Keratinocyte (primary cell): Measurements from ENCODE around the gene SULT4A1. TPM values are rescaled to one million over a fixed set of nuclear protein-coding genes. Genes with fewer than 3 reads are reported as not detected.

Experiments
- DNase-seq: peaks from one replicate; pipeline ENCODE4 v3.0.0-alpha.2; 2011; ENCODE audit warnings: low read depth, missing footprints, low spot score
- FAIRE-seq: peaks from 2 replicates; lab custom pipeline; 2011; peaks lifted over from hg19 to GRCh38; lab: Jason Lieb, UNC
- H2AFZ ChIP-seq: 2 replicates; pipeline ENCODE4 v1.6.0; 2012; ENCODE audit warnings: low read length, control low read depth, inconsistent platforms; ENCODE audit not compliant: control insufficient read depth
- H3K27ac ChIP-seq: 2 replicates; pipeline ENCODE4 v1.5.1; 2011; ENCODE audit warnings: low read length; ENCODE audit not compliant: control insufficient read depth, insufficient read depth
- H3K27me3 ChIP-seq: 3 replicates; pipeline ENCODE4 v1.6.0; 2011; ENCODE audit warnings: low read length; ENCODE audit not compliant: control insufficient read depth, insufficient read depth; ENCODE audit errors: extremely low read depth
- H3K36me3 ChIP-seq, 2 experiments: 2 replicates in 1 of 2; 3 replicates in 1 of 2; pipeline ENCODE4 v1.5.1; 2011; ENCODE audit warnings: low read length in 2 of 2, mild to moderate bottlenecking in 1 of 2; ENCODE audit not compliant: control insufficient read depth in 2 of 2, insufficient read depth in 2 of 2; ENCODE audit errors: extremely low read depth in 1 of 2
- H3K4me1 ChIP-seq: 3 replicates; pipeline ENCODE4 v1.5.1; 2011; ENCODE audit warnings: low read length; ENCODE audit not compliant: control insufficient read depth, insufficient read depth; ENCODE audit errors: extremely low read depth
- H3K4me2 ChIP-seq: 3 replicates; pipeline ENCODE4 v1.6.0; 2011; ENCODE audit warnings: low read depth, low read length; ENCODE audit not compliant: control insufficient read depth, insufficient read depth; ENCODE audit errors: extremely low read depth
- H3K4me3 ChIP-seq, 3 experiments: fragments of 200-600 bp in 1 of 3; sonication (generic) in 1 of 3; 2 replicates in 2 of 3; 3 replicates in 1 of 3; pipeline ENCODE4 v1.5.1; 2011 to 2016; ENCODE audit warnings: low read length in 3 of 3, mild to moderate bottlenecking in 3 of 3, control low read depth in 2 of 3, inconsistent platforms in 1 of 3, low read depth in 1 of 3, mixed read lengths in 1 of 3, mixed run types in 1 of 3, moderate library complexity in 1 of 3; ENCODE audit not compliant: control insufficient read depth in 2 of 3, insufficient read depth in 2 of 3; ENCODE audit errors: extremely low read depth in 1 of 3
- H3K79me2 ChIP-seq: 2 replicates; pipeline ENCODE4 v1.6.0; 2012; ENCODE audit warnings: low read length; ENCODE audit not compliant: control insufficient read depth, insufficient read depth
- H3K9ac ChIP-seq: 3 replicates; pipeline ENCODE4 v1.6.0; 2011; ENCODE audit warnings: low read length; ENCODE audit not compliant: control insufficient read depth, insufficient read depth; ENCODE audit errors: extremely low read depth
- H3K9me1 ChIP-seq: 3 replicates; pipeline ENCODE4 v1.6.0; 2011; ENCODE audit warnings: low read length; ENCODE audit not compliant: control insufficient read depth, insufficient read depth; ENCODE audit errors: extremely low read depth
- H3K9me3 ChIP-seq: 2 replicates; pipeline ENCODE4 v1.5.1; 2012; ENCODE audit warnings: low read depth, low read length; ENCODE audit not compliant: control insufficient read depth
- H4K20me1 ChIP-seq: 3 replicates; pipeline ENCODE4 v1.6.0; 2011; ENCODE audit warnings: low read length; ENCODE audit not compliant: control insufficient read depth, insufficient read depth; ENCODE audit errors: extremely low read depth
- CTCF ChIP-seq, 3 experiments: IDR thresholded peaks in 1 of 3; conservative IDR thresholded peaks in 1 of 3; optimal IDR thresholded peaks in 1 of 3; 2 replicates in 2 of 3; 3 replicates in 1 of 3; pipeline versions ENCODE3 to v1.5.1; 2011; ENCODE audit warnings: low read length in 3 of 3, mild to moderate bottlenecking in 3 of 3, moderate library complexity in 2 of 3, control low read depth in 1 of 3, inconsistent platforms in 1 of 3; ENCODE audit not compliant: insufficient read depth in 2 of 3; ENCODE audit errors: extremely low read depth in 1 of 3
- EZH2 ChIP-seq: IDR thresholded peaks from one replicate; pipeline ENCODE4 v1.6.1; 2012; ENCODE audit warnings: inconsistent platforms, mild to moderate bottlenecking, low read length, moderate library complexity
- dilution Hi-C: fragments of 300-500 bp; cut with MboI; formaldehyde crosslinking; loops from one replicate; pipeline ENCODE4 v1.7.0; 2020; ENCODE audit warnings: low sequenced_read_pairs; ENCODE audit not compliant: extremely low pct_ligation_motif_present
- polyA plus RNA-seq, 5 experiments: library from polyadenylated mRNA; depleted of rRNA in 3 of 5; stranded (reverse) in 3 of 5; stranded (forward) in 1 of 5; unstranded in 1 of 5; fragments of >200 nt; gene quantifications; 1 replicate in 1 of 5; 2 replicates in 3 of 5; 3 replicates in 1 of 5; pipeline versions ENCODE4 v1.2.1 to v1.2.3, GENCODE V29; 2011 to 2012; ENCODE audit warnings: missing spikeins in 2 of 5, low read depth in 1 of 5, low replicate concordance in 1 of 5

Gene SULT4A1
- polyA plus RNA-seq, 1 donor (not counting 4 experiments of a cell fraction or from before 2014, with no cell fraction given): 0.26 TPM

GRCh38 chr22:43857367-43857766 is 4.9 kb downstream of the SULT4A1 start:
- H3K9ac ChIP-seq: no peak overlapping the region
- no peaks in the 10 kb centered on the region for H3K36me3 ChIP-seq
- dilution Hi-C loops: no loop called here
- no peaks in the 10 kb centered on the region for H3K9me3 ChIP-seq
- no peaks in the 10 kb centered on the region for H3K9me1 ChIP-seq
- no peaks in the 10 kb centered on the region for H3K79me2 ChIP-seq
- DNase-seq (no peak), FAIRE-seq (no peak)
- H2AFZ ChIP-seq: no peak overlapping the region
- H3K4me2 ChIP-seq: no peak overlapping the region
- no peak overlapping the region for H3K27ac ChIP-seq
- TF ChIP-seq EZH2: no peak
- TF ChIP-seq CTCF (optimal IDR thresholded peaks at IDR 0.05 in 1 of 3, IDR thresholded peaks at IDR 0.05 in 1 of 3, conservative IDR thresholded peaks at IDR 0.05 in 1 of 3; ENCODE audit: extremely low read depth in 1 of 3, insufficient read depth in 2 of 3, low read length in 3 of 3): no peak
- H3K27me3 ChIP-seq: peaks cover 32% of the 10 kb centered on the region
- H4K20me1 ChIP-seq: no peaks in the 10 kb centered on the region
- no peaks in the 10 kb centered on the region for H3K4me1 ChIP-seq
- H3K4me3 ChIP-seq: no peak overlapping the region

- H3K36me3 ChIP-seq: no peaks in the 10 kb centered on the region
- no peak for FAIRE-seq
- dilution Hi-C loops: no loop called here
These were observed 6.9 kb downstream of the SULT4A1 start for GRCh38 chr22:43855431-43855830.

More at GRCh38 chr22:43855431-43855830, 6.9 kb downstream of the SULT4A1 start:
- no peak overlapping the region for H3K27ac ChIP-seq
- no peak overlapping the region for H2AFZ ChIP-seq
- TF ChIP-seq CTCF (optimal IDR thresholded peaks at IDR 0.05 in 1 of 3, IDR thresholded peaks at IDR 0.05 in 1 of 3, conservative IDR thresholded peaks at IDR 0.05 in 1 of 3; ENCODE audit: extremely low read depth in 1 of 3, insufficient read depth in 2 of 3, low read length in 3 of 3): no peak
- TF ChIP-seq EZH2: no peak
- no peak for DNase-seq
- H3K27me3 ChIP-seq: peaks cover 34% of the 10 kb centered on the region
- H4K20me1 ChIP-seq: no peaks in the 10 kb centered on the region
- no peaks in the 10 kb centered on the region for H3K9me3 ChIP-seq
- no peaks in the 10 kb centered on the region for H3K79me2 ChIP-seq
- no peak overlapping the region for H3K9ac ChIP-seq
- no peaks in the 10 kb centered on the region for H3K4me1 ChIP-seq
- H3K9me1 ChIP-seq: no peaks in the 10 kb centered on the region
- H3K4me3 ChIP-seq: no peak overlapping the region
- H3K4me2 ChIP-seq: no peak overlapping the region
